Coronary artery (tissue), 2 donors: ENCODE measurements around the gene LSM7.
"Not testable (repeated sequence)": the region's sequence is repeated elsewhere in the genome, so short reads cannot be mapped to it uniquely, and the experiment has no call there.

Experiments
- DNase-seq: peaks from one replicate; pipeline ENCODE4 v3.0.0-alpha.2; 2017; ENCODE audit warnings: low spot score
- H3K27ac ChIP-seq, 2 donors: fragments of 200-600 bp; sonication (generic); one replicate each; pipeline ENCODE4 v1.5.1; 2016 to 2019
- H3K4me3 ChIP-seq: fragments of 200-600 bp; sonication (generic); 2 replicates; pipeline ENCODE4 v1.5.1; 2016; ENCODE audit warnings: mild to moderate bottlenecking, moderate library complexity
- TF ChIP-seq, protein P1 (sequence below): fragments of 200-600 bp; sonication (generic); IDR thresholded peaks from one replicate; pipeline ENCODE4 v1.5.1; 2019; ENCODE audit warnings: antibody characterized with exemption

The LSM7 gene

DNA sequence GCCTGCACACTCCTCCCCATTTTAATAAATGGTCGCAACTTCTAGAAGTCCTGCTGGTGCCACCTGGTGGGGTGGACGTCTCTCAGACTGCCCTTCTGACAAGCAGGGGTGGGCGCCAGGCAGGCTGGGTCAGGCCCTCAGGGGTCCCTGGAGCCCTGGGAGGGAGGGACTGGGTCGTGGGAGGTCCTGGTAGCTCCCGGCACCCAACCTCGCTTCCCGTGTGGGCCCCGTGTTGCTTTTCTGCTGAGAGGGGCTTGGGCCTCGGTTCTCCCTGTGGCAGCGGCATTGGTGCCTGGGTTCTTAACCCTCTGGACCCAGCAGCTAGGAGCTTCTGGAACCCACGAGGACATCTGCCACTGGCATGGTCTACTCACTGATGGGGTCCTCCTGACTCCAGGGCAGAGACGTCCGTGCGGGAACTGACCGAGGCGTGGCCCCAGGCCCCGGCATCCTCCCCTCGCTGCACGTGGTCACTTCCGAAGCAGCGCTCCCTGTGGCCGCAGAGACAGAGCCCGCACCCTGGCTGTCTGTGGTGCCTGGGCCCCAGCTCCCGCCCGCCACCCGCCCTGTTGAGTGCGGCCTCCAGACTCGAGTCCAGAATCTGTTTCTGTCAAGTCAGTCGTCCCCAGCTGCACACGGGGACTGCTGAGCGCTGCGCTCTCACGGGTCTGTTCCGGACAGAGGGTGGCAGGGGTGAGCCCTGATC is 25.7 kb upstream of the LSM7 start:
- H3K4me3 ChIP-seq = no peak overlapping the region
- no peak overlapping the region for H3K27ac ChIP-seq
- DNase-seq = no peak
- TF ChIP-seq, protein P1, sequence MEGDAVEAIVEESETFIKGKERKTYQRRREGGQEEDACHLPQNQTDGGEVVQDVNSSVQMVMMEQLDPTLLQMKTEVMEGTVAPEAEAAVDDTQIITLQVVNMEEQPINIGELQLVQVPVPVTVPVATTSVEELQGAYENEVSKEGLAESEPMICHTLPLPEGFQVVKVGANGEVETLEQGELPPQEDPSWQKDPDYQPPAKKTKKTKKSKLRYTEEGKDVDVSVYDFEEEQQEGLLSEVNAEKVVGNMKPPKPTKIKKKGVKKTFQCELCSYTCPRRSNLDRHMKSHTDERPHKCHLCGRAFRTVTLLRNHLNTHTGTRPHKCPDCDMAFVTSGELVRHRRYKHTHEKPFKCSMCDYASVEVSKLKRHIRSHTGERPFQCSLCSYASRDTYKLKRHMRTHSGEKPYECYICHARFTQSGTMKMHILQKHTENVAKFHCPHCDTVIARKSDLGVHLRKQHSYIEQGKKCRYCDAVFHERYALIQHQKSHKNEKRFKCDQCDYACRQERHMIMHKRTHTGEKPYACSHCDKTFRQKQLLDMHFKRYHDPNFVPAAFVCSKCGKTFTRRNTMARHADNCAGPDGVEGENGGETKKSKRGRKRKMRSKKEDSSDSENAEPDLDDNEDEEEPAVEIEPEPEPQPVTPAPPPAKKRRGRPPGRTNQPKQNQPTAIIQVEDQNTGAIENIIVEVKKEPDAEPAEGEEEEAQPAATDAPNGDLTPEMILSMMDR = no peak

DNA sequence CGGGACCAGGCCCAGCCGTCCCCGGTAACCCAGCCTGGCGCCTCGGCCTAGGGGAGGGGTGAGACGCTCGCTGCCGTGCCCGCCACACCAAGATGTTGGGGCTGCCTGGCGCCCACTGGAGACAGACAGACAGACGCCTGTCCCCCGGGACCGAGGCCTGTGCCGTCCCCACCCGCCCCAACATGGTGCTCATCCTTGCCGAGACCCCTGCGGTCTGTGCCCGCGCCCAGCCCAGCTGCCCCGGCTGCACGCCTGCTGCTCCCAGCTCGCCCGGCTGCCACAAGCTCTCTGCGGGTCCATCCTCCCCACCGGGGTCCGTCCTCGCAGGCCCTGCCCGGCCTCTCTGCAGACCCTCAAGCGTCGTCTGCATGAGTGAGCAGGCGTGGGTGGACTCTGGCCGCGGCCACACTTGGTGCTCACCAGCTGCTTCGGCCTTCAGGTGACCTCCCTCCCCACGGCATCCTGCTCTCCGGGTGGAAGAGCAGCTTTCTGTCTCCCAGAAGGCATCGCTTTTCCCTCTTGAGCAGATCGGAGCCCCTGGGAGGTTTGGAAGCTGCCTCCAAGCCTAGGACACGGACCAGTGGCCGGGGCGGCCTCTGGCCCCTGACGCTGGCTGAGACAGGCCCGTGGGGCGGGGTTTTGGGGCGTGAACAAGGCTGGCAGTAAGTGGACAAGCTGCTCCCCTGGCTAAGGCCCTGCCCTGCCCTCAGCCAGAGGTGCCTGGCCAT is 24.9 kb upstream of the LSM7 start:
- no peak overlapping the region for H3K4me3 ChIP-seq
- no peak for DNase-seq
- TF ChIP-seq, protein P1 = no peak
- no peak overlapping the region for H3K27ac ChIP-seq

DNA sequence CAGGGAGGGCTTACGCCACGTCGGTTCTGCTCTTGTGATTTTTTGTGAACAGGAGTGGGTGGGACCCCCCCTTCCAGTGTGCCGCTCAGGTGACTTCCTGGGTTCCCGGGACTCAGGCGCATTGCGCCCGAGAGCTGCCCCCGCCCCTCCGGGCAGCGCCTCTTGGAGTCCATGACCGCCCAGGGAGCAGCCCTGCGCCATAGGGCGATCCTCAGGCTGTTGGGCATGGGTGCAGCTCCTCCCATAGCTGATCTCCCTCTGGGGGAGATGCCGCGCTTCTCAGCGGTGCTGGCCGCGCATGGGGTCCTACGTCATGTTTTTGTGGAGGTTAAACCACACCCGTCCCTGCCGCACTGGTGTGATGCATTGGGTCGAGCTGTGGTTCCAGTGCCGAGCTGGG is 23.7 kb upstream of the LSM7 start:
- DNase-seq = no peak
- TF ChIP-seq, protein P1 = no peak

DNA sequence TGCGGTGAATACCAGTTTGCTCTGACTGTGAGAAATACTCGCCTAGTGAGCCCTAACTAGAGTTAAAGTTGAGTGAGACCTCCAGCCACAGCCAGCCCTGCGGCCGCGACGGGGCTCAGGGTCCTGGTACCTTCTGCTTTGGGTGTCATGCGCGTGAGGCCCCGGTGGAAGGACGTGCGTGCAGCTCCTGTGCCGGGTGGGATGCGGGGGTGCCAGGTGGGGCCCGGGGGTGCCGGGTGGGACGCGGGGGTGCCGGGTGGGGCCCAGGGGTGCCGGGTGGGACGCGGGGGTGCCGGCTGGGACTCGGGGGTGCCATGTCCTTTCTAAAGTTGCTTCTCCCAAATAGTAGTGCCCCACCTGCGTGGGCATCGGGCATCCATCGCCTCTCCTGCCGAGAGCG is 23.2 kb upstream of the LSM7 start:
- no peak for DNase-seq
- Histone ChIP-seq H3K27ac (no peak overlapping the region), H3K4me3 (no peak overlapping the region)
- TF ChIP-seq, protein P1 = no peak

More for the DNA sequence above, 23.7 kb upstream of the LSM7 start:
- no peak overlapping the region for H3K4me3 ChIP-seq
- H3K27ac ChIP-seq = no peak overlapping the region

DNA sequence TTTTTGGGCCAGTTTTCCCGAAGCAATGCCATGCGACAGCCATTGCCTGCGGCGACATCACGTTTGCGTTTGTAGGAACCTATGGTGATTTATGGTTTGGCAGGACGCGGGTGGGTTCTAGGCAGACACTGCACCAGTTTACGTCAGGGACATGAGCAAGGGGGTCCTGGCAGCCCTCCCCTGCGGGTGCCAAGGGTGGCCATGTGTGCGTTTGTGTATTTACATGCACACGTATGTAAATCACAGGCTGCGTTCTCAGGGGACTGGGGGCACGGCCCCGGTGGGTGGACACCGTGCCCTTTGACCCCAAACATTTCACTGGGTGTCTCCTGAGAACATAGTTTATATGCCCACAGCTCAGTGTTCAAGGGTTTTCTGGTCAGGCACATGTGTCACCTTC is 22.3 kb upstream of the LSM7 start:
- TF ChIP-seq, protein P1 = no peak
- Histone ChIP-seq H3K4me3 (no peak overlapping the region), H3K27ac (no peak overlapping the region)
- no peak for DNase-seq

DNA sequence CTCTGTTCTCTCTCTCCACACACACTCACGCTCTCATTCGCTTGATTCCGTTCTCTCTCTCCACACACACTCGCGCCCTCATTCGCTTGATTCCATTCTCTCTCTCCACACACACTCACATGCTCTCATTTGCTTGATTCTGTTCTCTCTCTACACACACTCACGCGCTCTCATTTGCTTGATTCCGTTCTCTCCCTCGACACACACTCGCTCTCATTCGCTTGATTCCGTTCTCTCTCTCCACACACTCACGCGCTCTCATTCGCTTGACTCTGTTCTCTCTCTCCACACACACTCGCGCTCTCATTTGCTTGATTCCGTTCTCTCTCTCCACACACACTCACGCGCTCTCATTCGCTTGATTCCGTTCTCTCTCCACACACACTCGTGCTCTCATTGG is 21.4 kb upstream of the LSM7 start:
- not testable (repeated sequence) for H3K27ac ChIP-seq, H3K4me3 ChIP-seq, DNase-seq

DNA sequence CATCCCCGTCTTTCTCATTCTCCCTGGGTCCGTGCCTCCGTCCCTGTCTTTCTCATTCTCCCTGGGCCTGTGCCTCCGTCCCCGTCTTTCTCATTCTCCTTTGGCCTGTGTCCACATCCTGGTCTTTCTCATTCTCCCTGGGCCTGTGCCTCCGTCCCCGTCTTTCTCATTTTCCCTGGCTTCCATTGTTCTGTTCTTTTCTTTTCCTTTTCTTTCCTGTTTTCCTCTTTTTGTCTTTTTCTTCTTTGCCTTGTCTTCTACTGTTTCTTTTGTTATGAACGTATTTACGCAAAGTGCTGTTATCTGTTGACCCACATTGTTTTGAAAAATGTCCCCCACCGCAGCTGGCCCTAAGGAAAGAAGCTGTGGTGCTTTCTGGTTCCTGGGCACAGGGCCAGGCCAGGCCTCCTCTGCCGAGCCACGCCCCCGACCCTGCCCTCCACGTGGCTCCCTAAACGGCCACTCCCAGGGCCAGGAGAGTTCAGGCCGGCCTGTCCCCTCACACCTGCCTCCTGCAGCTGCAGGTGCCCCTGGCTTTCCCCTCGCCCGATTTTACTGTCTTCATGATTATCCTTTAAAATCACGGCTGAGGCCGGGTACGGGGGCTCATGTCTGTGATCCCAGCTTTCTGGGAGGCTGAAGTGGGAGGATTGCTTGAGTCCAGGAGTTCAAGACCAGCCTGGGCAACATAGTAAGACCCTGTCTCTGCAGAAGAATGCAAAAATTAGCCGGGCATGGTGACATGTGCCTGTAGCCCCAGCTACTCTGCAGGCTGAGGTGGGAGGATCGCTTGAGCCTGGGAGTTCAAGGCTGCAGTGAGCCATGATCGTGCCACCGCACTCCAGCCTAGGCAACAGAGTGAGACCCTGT is 17.6 kb upstream of the LSM7 start:
- TF ChIP-seq, protein P1 = no peak
- Histone ChIP-seq H3K27ac (no peak overlapping the region), H3K4me3 (no peak overlapping the region)
- DNase-seq = no peak
